Measurements from ENCODE around the gene PPP2R5C. TPM values are rescaled to one million over a fixed set of nuclear protein-coding genes. Genes with fewer than 3 reads are reported as not detected.

The PPP2R5C gene
- total and polyA plus RNA-seq, 9 of the 15 experiments (the other 6 are each of a cell fraction or from before 2014, with no cell fraction given), result 284 to 617 (median 395) TPM

GRCh38 chr14:101808894-101809670, 47.6 kb downstream of the PPP2R5C start (continued):
- peak; percentile 65; the same call in 1 of the 2 replicates for TF ChIP-seq C11orf30 (IDR thresholded peaks at IDR 0.05; ENCODE audit: low read depth)
- peak; percentile 14 for TF ChIP-seq CHD1 (IDR thresholded peaks at IDR 0.05; ENCODE audit: low read length)
- TF ChIP-seq ZNF316 (IDR thresholded peaks at IDR 0.05), result peak; percentile 86
- TF ChIP-seq ZNF143 (CRISPR knock-in tag; IDR thresholded peaks at IDR 0.05), result no peak
- TF ChIP-seq BRD9 (IDR thresholded peaks at IDR 0.05; ENCODE audit: low read depth, partially characterized antibody), result peak; percentile 7

DNA sequence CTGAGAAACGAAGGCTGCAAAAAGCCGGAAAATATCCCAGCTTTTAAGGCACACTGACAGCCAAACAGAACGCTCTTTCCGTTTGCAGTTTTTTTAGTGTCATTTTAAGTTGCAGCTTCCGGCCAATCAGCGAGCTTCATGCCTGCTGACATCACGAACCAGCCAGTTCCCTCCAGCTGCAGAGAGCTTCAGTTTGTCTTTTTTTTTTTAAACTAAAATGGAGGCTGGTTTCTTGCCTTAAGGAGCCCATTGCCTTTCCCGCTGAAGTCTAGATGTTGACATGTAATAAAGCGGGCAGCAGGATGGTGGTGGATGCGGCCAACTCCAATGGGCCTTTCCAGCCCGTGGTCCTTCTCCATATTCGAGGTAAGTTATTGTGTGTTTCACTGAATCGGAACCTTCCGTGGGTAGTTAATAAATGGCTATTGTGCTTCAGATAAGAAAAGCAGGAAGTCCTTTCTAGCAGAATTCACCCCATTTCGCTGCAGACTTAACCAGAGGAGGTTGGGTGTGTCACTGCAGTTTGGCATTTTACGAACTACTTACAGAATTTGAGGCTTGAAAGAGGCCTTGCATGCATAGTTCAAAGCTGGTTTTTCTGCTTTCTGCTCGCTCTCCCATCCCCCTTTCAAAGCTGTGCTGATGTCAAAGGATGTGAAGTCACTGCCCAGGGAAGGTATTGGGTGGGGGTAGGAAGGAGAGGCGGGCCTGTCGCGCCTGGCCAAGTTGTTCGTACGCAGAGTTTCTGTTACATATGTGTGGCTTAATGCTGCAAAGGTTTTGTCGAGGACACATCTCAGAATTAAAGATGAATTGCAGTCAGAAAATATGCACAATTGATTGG, 48.4 kb downstream of the PPP2R5C start:
- peak; percentile 85 for ATAC-seq
- under 1% methylated on average over 21 of the region's 23 CpGs for WGBS (ENCODE audit: insufficient coverage, low coverage, missing lambda C conversion rate)
- ChIA-PET CTCF (ENCODE audit: low intra/inter-chr PET ratio) (no interaction called here), POLR2A (interaction anchor here (0.6 to 1.6 kb wide), 9 partner anchors 9 to 547 kb away, joined by 3 to 7 read pairs (median 3); no protein-coding TSS in a partner anchor)
- peak overlapping the region; percentile 99 for H3K27ac ChIP-seq (ENCODE audit: extremely low read depth, low read depth, low read length)
- TSS peak; percentile 90 for BruUV-seq (replicated peaks)
- H4K20me1 ChIP-seq (replicated peaks; ENCODE audit: control insufficient read depth, insufficient read depth, low read length), result peaks cover 12% of the 10 kb centered on the region
- H3K4me3 ChIP-seq, result peak overlapping the region; percentile 52
- H3K9ac ChIP-seq (ENCODE audit: insufficient read depth in 1 of 2, low read depth in 2 of 2, low read length in 2 of 2), result peak overlapping the region; percentile 84 to 99; a peak in 3 of 4 replicates
- H2AFZ ChIP-seq (ENCODE audit: low read depth, low read length), result peak overlapping the region; percentile 86
- H3K79me2 ChIP-seq (ENCODE audit: control insufficient read depth, insufficient read depth, low read length), result peaks cover 82% of the 10 kb centered on the region
- H3K4me2 ChIP-seq (ENCODE audit: insufficient read depth, low read length), result peak overlapping the region; percentile 90
- intact Hi-C loops (cut with micrococcal nuclease) (loop anchor here (2.0 to 5.0 kb wide), 2 partner anchors 38 to 93 kb away; no protein-coding TSS in a partner anchor), in situ Hi-C loops (cut with MboI) (no loop called here)
- H3K4me1 ChIP-seq (replicated peaks in 1 of 2; ENCODE audit: control insufficient read depth in 2 of 2, insufficient read depth in 2 of 2, low read length in 2 of 2), result peaks cover 13 to 44% of the 10 kb centered on the region in 2 experiments; a peak in 4 of 5 replicates
- peak; percentile 70 to 89 (median 75) for DNase-seq (ENCODE audit: extremely low read depth in 1 of 4, low spot score in 3 of 4)
- peak; percentile 97 for FAIRE-seq
- peaks cover 11% of the 10 kb centered on the region for H3K9me1 ChIP-seq (ENCODE audit: control insufficient read depth, insufficient read depth, low read length)
- no peaks in the 10 kb centered on the region for H3K9me3 ChIP-seq (replicated peaks; ENCODE audit: control insufficient read depth, insufficient read depth, low read depth, low read length)
- H3K36me3 ChIP-seq (ENCODE audit: control insufficient read depth, insufficient read depth, low read length), result peaks cover 46% of the 10 kb centered on the region
- no peaks in the 10 kb centered on the region for H3K27me3 ChIP-seq (ENCODE audit: control insufficient read depth in 2 of 2, insufficient read depth in 2 of 2, low read length in 2 of 2)
- TF ChIP-seq ATF7 (IDR thresholded peaks at IDR 0.05) (peak; percentile 78; the same call in 1 of the 2 replicates), NFATC3 (IDR thresholded peaks at IDR 0.05) (no peak), XRCC4 (IDR thresholded peaks at IDR 0.05; ENCODE audit: extremely low read depth, insufficient read depth, insufficient read length) (no peak), TCF7L2 (IDR thresholded peaks at IDR 0.05; ENCODE audit: low read depth, low read length) (no peak), ZNF583 (CRISPR knock-in tag; IDR thresholded peaks at IDR 0.05) (no peak), JUN (IDR thresholded peaks at IDR 0.05; ENCODE audit: borderline replicate concordance, low read depth, low read length) (0 out of 2 replicates have a peak, but pooled peaks have one; percentile 20), JUN (CRISPR knock-in tag; IDR thresholded peaks at IDR 0.05; ENCODE audit: borderline replicate concordance) (no peak), LCOR (CRISPR knock-in tag; IDR thresholded peaks at IDR 0.05) (peak; percentile 37; the same call in 1 of the 2 replicates), ETV5 (CRISPR knock-in tag; IDR thresholded peaks at IDR 0.05; ENCODE audit: low read depth) (0 out of 2 replicates have a peak, but pooled peaks have one; percentile 26)
- TF ChIP-seq, protein P1, sequence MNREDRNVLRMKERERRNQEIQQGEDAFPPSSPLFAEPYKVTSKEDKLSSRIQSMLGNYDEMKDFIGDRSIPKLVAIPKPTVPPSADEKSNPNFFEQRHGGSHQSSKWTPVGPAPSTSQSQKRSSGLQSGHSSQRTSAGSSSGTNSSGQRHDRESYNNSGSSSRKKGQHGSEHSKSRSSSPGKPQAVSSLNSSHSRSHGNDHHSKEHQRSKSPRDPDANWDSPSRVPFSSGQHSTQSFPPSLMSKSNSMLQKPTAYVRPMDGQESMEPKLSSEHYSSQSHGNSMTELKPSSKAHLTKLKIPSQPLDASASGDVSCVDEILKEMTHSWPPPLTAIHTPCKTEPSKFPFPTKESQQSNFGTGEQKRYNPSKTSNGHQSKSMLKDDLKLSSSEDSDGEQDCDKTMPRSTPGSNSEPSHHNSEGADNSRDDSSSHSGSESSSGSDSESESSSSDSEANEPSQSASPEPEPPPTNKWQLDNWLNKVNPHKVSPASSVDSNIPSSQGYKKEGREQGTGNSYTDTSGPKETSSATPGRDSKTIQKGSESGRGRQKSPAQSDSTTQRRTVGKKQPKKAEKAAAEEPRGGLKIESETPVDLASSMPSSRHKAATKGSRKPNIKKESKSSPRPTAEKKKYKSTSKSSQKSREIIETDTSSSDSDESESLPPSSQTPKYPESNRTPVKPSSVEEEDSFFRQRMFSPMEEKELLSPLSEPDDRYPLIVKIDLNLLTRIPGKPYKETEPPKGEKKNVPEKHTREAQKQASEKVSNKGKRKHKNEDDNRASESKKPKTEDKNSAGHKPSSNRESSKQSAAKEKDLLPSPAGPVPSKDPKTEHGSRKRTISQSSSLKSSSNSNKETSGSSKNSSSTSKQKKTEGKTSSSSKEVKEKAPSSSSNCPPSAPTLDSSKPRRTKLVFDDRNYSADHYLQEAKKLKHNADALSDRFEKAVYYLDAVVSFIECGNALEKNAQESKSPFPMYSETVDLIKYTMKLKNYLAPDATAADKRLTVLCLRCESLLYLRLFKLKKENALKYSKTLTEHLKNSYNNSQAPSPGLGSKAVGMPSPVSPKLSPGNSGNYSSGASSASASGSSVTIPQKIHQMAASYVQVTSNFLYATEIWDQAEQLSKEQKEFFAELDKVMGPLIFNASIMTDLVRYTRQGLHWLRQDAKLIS (CRISPR knock-in tag; IDR thresholded peaks at IDR 0.05), result 0 out of 2 replicates have a peak, but pooled peaks have one; percentile 58
